HepG2 (cell line): Measurements from ENCODE around the gene TFPI2.

Experiments
- ETV5 ChIP-seq: IDR thresholded peaks from 2 replicates; pipeline ENCODE4 v1.6.1; 2018; ENCODE audit warnings: missing biosample characterization, missing genetic modification reagents, inconsistent platforms, borderline replicate concordance
- HDAC2 ChIP-seq: sonication (generic); formaldehyde crosslinking; IDR thresholded peaks from 2 replicates; pipeline ENCODE4 v1.4.0; 2020; ENCODE audit warnings: missing genetic modification reagents
- SP1 ChIP-seq, 2 experiments: fragments of 450-650 bp in 1 of 2; sonication (generic) in 1 of 2; formaldehyde crosslinking in 1 of 2; IDR thresholded peaks; 2 replicates each; pipeline versions ENCODE4 v1.4.0 to v1.6.1; 2016 to 2020; ENCODE audit warnings: missing genetic modification reagents in 1 of 2
- TF ChIP-seq, protein P1 (sequence below): sonication (generic); formaldehyde crosslinking; IDR thresholded peaks from 2 replicates; pipeline ENCODE4 v1.5.0; 2020; ENCODE audit warnings: mild to moderate bottlenecking, missing genetic modification reagents, moderate library complexity

DNA sequence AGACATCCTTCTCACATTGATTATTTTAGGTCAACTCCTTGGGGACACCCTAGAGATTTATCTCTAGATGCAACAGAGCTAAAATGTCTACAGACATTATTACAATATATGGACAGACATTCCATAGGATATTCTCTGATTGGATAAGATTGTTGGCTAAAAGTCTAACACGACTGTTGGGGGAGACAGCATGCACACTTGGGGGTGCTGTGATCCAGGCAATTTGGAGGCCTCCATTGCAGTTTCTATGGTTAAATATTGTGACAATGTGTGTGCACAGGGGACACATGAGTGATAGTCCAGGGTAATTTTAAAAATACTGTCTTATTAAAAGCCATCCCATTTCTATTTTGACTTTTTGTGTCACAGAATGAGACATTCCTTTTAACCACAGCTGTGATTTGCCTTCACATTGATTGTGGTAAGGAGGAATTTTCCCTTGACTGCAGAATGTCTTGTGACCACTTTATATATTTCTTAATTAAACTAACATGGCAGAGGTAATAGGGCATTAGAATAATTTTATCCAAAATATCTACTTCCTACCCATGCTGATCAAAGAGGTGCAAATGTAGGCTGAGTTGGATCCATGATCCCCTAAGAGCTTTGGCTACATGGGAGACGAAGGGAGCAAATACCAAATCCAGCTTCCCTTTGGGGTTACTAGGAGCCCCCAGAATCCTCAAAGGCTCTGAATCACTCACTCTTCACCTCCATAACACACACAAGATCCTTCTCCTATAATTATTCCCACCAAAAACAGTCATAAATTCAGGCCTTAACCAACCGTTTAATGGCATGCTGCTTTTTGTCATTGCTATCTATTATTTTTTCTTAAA, 7.3 kb downstream of the TFPI2 start:
- TF ChIP-seq, protein P1, sequence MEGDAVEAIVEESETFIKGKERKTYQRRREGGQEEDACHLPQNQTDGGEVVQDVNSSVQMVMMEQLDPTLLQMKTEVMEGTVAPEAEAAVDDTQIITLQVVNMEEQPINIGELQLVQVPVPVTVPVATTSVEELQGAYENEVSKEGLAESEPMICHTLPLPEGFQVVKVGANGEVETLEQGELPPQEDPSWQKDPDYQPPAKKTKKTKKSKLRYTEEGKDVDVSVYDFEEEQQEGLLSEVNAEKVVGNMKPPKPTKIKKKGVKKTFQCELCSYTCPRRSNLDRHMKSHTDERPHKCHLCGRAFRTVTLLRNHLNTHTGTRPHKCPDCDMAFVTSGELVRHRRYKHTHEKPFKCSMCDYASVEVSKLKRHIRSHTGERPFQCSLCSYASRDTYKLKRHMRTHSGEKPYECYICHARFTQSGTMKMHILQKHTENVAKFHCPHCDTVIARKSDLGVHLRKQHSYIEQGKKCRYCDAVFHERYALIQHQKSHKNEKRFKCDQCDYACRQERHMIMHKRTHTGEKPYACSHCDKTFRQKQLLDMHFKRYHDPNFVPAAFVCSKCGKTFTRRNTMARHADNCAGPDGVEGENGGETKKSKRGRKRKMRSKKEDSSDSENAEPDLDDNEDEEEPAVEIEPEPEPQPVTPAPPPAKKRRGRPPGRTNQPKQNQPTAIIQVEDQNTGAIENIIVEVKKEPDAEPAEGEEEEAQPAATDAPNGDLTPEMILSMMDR = no peak
- TF ChIP-seq ETV5 (CRISPR knock-in tag) (no peak), HDAC2 (CRISPR knock-in tag) (no peak), SP1 (IDR thresholded peaks at IDR 0.05) (no peak), SP1 (CRISPR knock-in tag; IDR thresholded peaks at IDR 0.05) (no peak)
